ENCODE measurements around the gene ISM1.

GRCh38 chr20:13297147-13297899, 76.2 kb downstream of the ISM1 start:
- TF ChIP-seq CTCF (IDR thresholded peaks at IDR 0.05; ENCODE audit: borderline replicate concordance, extremely low read depth, low read length, poor library complexity, severe bottlenecking): no peak
- no peak for TF ChIP-seq EZH2 (IDR thresholded peaks at IDR 0.05; ENCODE audit: borderline replicate concordance, low read depth, low read length, severe bottlenecking)
